Fibroblast of skin of back (primary cell): ENCODE results near the gene IL6R.
"Not testable (repeated sequence)": the region's sequence is repeated elsewhere in the genome, so short reads cannot be mapped to it uniquely, and the experiment has no call there.

ENCODE experiments used
- DNase-seq: peaks from one replicate; pipeline ENCODE4 v3.0.0-alpha.2; 2013

The IL6R gene

GRCh38 chr1:154485106-154485505 is 80.0 kb downstream of the IL6R start:
- no peak for DNase-seq

- DNase-seq: no peak
Measured at GRCh38 chr1:154485910-154486496, 80.9 kb downstream of the IL6R start.

GRCh38 chr1:154486756-154487155 is 81.6 kb downstream of the IL6R start:
- DNase-seq: not testable (repeated sequence)

GRCh38 chr1:154488922-154489321 is 83.8 kb downstream of the IL6R start:
- no peak for DNase-seq

DNA sequence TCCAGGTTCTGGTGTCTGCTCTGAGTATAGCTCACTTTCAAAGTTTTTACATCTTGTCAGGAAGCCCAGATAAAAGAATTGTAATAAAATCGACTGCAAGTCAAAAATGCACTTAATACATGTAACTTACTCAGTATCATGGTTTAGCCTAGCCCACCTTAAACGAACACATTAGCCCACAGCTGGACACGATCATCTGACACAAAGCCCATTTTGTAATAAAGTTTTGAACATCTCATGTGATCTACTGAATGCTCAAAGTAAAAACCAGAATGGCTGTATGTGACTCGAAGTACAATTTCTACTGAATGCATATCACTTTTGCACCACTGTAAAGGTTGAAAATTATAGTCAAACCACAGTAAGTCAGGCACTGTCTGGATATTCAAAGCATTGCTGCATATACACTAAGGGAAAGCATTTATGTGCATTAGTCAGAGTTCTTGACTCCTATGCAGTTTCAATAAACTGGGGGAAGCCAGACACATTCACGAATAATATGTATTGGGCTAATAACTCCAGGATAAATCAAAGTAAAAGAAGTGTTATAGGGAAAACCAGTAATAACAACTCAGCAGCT is 84.6 kb downstream of the IL6R start:
- DNase-seq: no peak

DNA sequence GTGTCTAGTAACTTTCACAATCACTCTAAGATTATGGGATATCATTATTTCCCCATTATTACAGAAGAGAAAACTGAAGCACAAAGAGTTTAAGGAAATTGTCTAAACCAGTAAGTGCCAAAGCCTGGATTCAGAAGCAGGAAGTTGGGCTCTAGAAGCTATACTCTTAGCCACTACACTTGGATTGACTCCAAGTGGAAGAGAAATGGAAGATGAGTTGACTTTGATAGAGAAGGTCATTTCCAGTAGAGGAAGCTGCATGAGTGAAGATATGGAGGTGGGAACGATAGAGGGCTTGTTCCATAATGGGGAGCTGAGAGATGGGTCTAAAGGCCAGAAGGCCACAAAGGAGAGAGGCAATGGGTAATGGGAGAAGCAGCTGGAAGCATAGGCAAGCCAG is 85.2 kb downstream of the IL6R start:
- DNase-seq: peak; percentile 6

GRCh38 chr1:154492115-154492514 is 87.0 kb downstream of the IL6R start:
- DNase-seq: no peak

DNA sequence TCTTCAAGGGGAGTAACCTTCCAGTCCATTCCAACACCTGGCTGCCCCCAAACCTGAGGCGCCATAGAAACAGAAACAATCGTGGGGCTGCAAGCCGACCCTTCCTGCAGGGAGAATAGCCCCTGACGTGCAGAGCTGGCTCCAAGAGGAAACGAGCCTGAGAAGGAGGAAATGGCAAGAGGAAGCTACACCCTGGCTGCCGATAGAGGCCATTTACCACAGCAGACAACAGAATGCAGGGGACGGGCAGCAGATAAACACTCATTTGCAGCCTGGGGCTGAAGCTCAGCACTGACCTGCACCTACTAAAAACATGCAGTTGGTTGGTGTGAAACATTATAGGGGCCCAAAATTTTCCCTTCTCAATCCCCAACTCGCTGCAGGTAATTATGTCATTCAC is 88.1 kb downstream of the IL6R start:
- DNase-seq: no peak

DNA sequence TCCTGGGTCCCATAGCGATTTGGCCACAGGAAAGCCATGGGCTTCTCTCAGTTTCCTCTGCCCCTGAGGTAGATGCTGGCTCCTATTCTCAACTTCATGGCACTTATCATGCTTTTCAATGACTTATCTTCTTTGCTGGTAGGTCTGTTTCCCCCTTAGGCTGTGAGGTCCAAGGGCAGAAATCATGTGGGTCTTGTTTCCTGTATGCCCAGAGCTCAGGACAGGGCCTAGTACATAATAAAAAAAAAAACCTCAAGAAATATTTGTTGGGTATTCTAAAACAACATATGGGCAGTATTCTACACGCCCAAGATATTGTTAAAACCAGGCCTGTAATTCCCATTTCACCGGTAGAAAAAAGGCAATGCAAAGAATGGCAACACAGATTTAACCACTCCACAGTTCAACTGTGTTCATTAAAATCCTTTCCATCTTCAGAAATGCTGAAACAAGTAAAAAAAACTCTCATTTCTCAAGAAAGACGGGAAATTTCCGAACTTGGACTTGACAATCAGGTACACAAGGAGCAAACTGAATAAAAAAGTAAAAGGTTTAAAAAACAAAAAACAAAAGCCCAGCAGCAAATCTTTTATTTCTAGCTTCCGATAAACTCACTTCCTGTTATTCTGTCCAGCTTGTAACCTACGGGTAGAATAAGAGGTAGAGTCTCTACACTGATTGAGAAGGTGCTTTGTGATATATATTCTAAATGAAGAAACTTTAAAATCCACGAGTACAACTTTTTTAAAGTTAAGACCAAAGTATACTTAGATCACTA is 90.5 kb downstream of the IL6R start:
- no peak for DNase-seq

DNA sequence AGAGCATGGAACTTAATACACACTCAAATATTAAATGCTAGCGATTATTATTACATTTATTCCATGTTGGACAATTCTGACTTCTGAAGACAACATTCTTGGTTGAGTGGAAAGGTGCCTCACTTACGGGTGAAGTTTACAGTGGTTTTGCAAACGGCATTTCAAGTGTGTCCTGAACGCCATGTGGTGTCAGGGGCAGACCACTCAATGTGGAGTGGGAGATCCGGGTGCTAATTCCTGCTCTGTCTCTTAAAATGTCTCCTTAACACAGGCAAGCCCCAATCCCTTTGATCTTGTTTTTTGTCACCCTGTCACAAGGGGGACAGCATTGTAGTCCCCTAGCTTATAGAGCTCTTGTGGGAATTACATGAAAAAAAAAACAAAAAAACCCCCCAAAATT is 91.2 kb downstream of the IL6R start:
- no peak for DNase-seq

- no peak for DNase-seq
Measured at GRCh38 chr1:154497026-154497806, 92.1 kb downstream of the IL6R start.

- no peak for DNase-seq
Measured at GRCh38 chr1:154499446-154499845, 94.3 kb downstream of the IL6R start.

DNA sequence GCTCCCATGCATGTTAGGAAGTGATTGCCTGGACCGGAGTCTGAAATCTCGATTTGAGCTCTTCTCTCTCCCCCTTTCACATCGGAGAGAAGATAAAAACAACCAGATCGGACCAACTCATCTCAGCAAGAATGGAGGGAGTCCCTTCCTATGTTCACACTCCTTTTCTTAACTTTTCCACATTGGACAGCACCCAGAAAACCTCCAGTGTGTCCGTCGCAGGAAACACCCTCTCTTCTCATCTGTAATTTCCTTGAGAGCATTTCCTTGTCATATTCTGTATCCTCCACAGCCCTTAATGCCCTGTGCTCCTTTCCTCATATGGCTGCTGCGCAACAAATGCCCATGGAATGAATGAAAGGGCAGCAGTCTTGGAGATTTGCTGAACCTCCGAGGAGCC is 95.4 kb downstream of the IL6R start:
- no peak for DNase-seq

DNA sequence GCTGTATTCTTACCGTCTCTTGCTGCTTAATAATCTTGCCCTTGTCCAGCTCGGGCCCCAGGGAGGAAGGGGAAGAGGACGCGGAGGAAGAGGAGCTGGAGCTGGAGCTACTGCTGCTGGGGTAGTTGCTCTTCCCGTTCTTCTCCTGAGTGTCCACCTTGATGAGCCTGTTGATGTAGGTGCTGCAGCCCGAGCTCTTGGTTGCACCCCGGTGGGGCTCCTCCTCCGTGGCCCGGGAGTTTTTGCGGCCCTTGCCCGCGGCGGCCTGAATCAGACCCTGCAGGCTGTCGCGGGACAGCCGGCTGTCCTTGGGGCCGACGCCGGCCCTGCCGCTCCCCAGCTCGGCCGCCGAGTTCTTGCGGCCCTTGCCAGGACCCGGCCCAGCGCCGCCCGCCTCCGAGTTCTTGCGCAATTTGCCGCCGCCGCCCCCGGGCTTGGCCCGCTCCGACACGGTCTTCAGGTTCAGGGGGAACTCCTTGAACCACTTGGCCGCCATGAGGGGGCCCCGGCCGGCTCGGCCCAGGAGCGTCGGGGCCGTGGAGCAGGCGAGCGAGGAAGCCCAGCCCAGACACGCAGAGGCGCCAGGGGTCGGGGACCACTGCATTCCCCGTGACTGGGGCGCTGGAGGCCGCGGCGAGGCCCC is 96.4 kb downstream of the IL6R start:
- DNase-seq: no peak

DNA sequence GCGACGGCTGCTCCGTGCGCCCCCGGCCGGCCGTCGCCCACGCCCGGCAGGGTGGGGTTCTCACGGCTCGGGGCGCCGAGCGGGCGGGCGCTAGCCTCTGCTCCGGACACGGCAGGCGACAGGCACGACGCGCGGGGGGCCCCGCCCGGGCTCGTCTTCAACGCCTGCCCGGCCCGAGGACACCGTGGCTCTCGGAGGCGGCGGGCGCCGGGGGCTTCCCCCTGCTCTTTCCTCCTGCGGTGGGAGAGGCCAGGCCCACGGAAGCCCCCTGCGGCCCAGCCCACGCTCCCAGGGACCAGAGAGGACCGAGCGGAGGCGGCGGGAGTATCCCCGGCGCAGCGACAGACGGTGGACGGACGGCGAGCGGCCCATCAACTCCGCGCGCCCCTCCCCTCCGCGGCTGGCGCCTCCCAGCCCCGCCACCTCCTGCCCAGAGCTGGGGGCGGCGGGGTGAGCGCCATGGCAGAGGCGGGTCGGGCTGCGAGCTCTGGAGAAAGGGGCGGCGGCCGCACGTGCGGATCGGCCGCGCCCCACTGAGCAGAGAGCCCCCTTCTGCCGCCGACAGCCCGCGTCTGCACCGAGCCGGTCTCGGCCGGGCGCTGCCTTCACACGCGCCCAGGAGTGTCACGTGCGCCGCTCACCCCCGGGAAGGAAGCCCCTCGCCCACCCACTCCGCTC is 97.1 kb downstream of the IL6R start, which contains the start of the genes SHE and TDRD10:
SHE (minus strand) TSS at position 347 of the 678 bp plus-strand sequence. CDS start 386 bp downstream, outside the sequence.
TDRD10 (plus strand) TSS at position 154 of the 678 bp plus-strand sequence. CDS start 4,685 bp downstream, outside the sequence.
- DNase-seq: no peak

GRCh38 chr1:154502744-154503115 is 97.6 kb downstream of the IL6R start:
- no peak for DNase-seq

DNA sequence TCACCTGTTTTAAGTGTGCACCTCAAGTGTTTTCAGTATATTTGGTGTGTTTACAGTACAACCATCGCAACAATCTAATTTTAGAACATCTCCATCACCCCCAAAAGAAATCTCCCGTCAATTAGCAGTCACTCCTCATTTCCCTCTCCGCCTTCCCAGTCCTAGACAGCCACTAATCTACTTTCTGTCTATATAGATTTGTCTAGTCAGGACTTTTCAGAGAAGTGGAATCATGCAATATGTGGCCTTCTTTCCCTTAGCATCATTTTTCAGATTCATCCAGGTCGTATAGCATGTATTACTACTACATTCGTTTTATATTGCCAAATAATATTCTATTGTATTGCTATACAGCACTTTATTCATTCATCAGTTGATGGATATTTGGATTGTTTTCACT is 98.8 kb downstream of the IL6R start:
- DNase-seq: no peak

- DNase-seq: no peak
Measured at GRCh38 chr1:154512760-154513159, 107.6 kb downstream of the IL6R start.

GRCh38 chr1:154514066-154514553 is 109.0 kb downstream of the IL6R start:
- no peak for DNase-seq

- no peak for DNase-seq
Measured at GRCh38 chr1:154517661-154518060, 112.5 kb downstream of the IL6R start.
